ENCODE data around the gene CENPU.

Gene CENPU

DNA sequence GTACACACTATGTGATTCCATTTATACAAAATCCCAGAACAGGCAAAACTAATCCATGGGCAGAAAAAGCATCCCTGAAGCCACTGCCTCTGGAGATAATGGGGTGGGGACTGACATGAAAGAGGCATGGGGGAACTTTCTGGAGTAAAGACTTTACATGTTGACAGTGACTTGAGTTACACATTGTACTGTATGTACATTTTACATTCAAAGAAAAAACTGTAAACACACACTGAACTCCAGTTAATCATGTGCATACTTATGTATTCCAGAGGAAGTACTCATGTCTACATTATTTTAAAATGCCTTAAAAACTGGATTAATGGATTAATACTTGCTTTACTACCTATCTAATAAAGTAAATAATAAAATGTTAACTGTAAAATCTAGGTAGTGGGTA is 21.6 kb downstream of the CENPU start:
- peaks cover 65% of the 10 kb centered on the region for H3K36me3 ChIP-seq (ENCODE audit: control insufficient read depth, insufficient read depth, low read length)
- H3K4me1 ChIP-seq (ENCODE audit: control insufficient read depth, insufficient read depth, low read length, poor library complexity, severe bottlenecking), result peaks cover under 1% of the 10 kb centered on the region
- H3K27ac ChIP-seq (ENCODE audit: low read depth, low read length, severe bottlenecking), result no peak overlapping the region
- H3K4me3 ChIP-seq (ENCODE audit: extremely low read depth, insufficient read depth, low read length, poor library complexity, severe bottlenecking), result no peak overlapping the region
- H3K9me3 ChIP-seq (ENCODE audit: control insufficient read depth, low read length), result no peaks in the 10 kb centered on the region

DNA sequence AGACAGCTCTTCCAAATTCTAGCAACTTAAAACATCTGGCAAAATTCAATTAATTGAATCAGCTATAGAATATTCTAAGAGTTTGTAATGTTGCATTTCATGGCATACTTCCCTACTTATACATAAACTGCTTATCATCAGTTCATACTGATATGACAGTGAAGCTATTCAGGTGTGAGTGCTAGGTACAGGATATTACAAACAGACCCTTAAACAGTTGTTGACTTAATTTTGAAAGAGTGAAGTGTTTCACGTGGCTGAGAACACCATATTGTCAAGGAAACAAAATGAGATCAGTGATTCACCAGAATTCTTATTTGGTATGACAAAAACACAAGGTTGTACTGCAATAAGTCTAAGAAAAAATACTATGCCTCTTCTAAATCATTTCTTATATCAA is 27.4 kb downstream of the CENPU start:
- Histone ChIP-seq H3K27ac (ENCODE audit: low read depth, low read length, severe bottlenecking) (no peak overlapping the region), H3K4me3 (ENCODE audit: extremely low read depth, insufficient read depth, low read length, poor library complexity, severe bottlenecking) (no peak overlapping the region), H3K4me1 (ENCODE audit: control insufficient read depth, insufficient read depth, low read length, poor library complexity, severe bottlenecking) (peaks cover 2% of the 10 kb centered on the region), H3K36me3 (ENCODE audit: control insufficient read depth, insufficient read depth, low read length) (peaks cover 70% of the 10 kb centered on the region), H3K9me3 (ENCODE audit: control insufficient read depth, low read length) (no peaks in the 10 kb centered on the region)
- WGBS, 2 experiments (ENCODE audit: insufficient coverage in 2 of 2), result no CpG with 5 or more reads among the region's 1 CpG

DNA sequence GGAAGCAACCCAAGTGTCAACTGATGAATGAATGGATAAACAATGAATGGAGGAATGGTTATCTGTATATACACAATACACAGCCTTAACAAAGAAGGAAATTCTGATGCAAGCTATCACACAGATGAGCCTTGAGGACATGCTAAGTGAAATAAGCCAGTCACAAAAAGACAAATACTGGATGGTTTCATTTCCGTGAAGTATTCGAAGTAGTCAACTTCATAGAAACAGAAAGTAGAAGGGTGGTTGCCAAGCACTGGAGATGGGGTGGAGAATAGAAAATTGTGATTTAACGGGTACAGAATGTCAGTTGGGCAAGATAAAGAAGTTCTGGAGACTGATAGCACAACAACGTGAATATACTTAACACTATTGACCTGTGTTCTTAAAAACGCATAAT is 28.2 kb downstream of the CENPU start:
- no peaks in the 10 kb centered on the region for H3K9me3 ChIP-seq (ENCODE audit: control insufficient read depth, low read length)

DNA sequence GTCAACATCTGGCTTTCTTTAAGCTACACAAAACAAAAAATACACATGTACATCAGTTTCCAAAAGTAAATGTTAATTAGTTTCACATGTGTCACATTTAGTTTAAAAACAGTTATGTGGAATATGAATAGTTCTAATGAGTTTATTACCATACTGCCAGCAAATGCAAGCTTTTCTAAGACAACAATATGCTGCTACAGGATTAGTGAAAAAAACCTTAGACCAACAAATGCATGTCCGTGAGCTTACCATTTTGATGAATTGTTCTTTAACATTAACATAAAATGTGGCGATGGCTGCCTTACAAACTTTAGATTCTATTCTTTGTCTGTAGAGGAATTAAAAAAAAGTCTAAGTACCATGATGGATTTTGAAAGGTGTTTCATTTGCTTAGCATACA is 31.8 kb downstream of the CENPU start:
- Histone ChIP-seq H3K4me3 (ENCODE audit: extremely low read depth, insufficient read depth, low read length, poor library complexity, severe bottlenecking) (no peak overlapping the region), H3K36me3 (ENCODE audit: control insufficient read depth, insufficient read depth, low read length) (peaks cover 68% of the 10 kb centered on the region), H3K9me3 (ENCODE audit: control insufficient read depth, low read length) (no peaks in the 10 kb centered on the region), H3K4me1 (ENCODE audit: control insufficient read depth, insufficient read depth, low read length, poor library complexity, severe bottlenecking) (no peaks in the 10 kb centered on the region), H3K27ac (ENCODE audit: low read depth, low read length, severe bottlenecking) (no peak overlapping the region)
- whole genome bisulfite sequencing, 2 experiments (ENCODE audit: insufficient coverage in 2 of 2), result no CpG with 5 or more reads among the region's 2 CpGs

More for the DNA sequence above, 28.2 kb downstream of the CENPU start:
- Histone ChIP-seq H3K4me1 (ENCODE audit: control insufficient read depth, insufficient read depth, low read length, poor library complexity, severe bottlenecking) (peaks cover 2% of the 10 kb centered on the region), H3K4me3 (ENCODE audit: extremely low read depth, insufficient read depth, low read length, poor library complexity, severe bottlenecking) (no peak overlapping the region), H3K27ac (ENCODE audit: low read depth, low read length, severe bottlenecking) (no peak overlapping the region), H3K36me3 (ENCODE audit: control insufficient read depth, insufficient read depth, low read length) (peaks cover 71% of the 10 kb centered on the region)
- 100% methylated on average over 2 of the region's 5 CpGs for WGBS, 2 experiments (ENCODE audit: insufficient coverage in 2 of 2)

DNA sequence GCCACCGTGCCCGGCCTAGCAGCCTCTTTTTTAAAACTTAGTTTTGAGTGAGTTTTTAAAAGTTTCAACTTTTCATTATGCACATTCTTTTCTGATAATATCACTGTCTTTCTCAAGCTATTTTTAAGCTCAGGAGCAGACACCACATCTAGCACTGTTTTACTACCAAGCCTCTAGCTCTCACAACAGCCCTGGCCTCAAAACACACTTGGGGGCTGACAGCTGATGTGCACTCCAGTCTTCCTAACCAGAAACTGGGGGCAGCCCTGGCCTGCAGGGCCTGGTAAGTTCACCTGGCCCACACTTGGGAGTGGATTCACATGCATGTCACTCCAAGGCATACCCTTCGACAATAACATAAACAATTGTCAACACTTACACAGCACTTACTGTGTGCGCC is 34.0 kb downstream of the CENPU start:
- Histone ChIP-seq H3K9me3 (ENCODE audit: control insufficient read depth, low read length) (no peaks in the 10 kb centered on the region), H3K27ac (ENCODE audit: low read depth, low read length, severe bottlenecking) (no peak overlapping the region), H3K4me3 (ENCODE audit: extremely low read depth, insufficient read depth, low read length, poor library complexity, severe bottlenecking) (no peak overlapping the region), H3K4me1 (ENCODE audit: control insufficient read depth, insufficient read depth, low read length, poor library complexity, severe bottlenecking) (no peaks in the 10 kb centered on the region), H3K36me3 (ENCODE audit: control insufficient read depth, insufficient read depth, low read length) (peaks cover 70% of the 10 kb centered on the region)
- 95% methylated on average over 3 of the region's 4 CpGs; no CpG with 5 or more reads in 1 of the 2 experiments for WGBS, 2 experiments (ENCODE audit: insufficient coverage in 2 of 2)

DNA sequence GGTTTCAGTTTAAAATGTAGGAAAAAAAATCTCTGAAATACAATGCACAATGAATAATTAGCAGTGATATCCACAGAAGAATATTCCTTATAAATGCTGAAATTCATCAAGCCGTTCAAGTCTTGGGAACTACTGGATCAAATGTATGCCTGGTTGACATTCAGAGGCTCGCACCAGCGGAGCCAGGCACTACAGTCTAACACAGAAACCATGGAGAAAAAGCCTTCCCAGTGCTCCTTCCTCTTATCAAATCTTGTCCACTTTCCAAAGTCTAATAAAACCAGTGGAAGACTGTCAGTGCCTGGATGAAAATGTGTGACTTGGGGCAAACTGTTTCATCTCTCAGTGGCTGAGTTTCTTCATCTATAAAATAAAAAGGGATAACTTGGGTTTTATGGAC is 35.9 kb downstream of the CENPU start:
- Histone ChIP-seq H3K9me3 (ENCODE audit: control insufficient read depth, low read length) (no peaks in the 10 kb centered on the region), H3K36me3 (ENCODE audit: control insufficient read depth, insufficient read depth, low read length) (peaks cover 66% of the 10 kb centered on the region), H3K4me3 (ENCODE audit: extremely low read depth, insufficient read depth, low read length, poor library complexity, severe bottlenecking) (no peak overlapping the region), H3K27ac (ENCODE audit: low read depth, low read length, severe bottlenecking) (no peak overlapping the region), H3K4me1 (ENCODE audit: control insufficient read depth, insufficient read depth, low read length, poor library complexity, severe bottlenecking) (no peaks in the 10 kb centered on the region)
- 92% methylated on average over 3 of the region's 3 CpGs; no CpG with 5 or more reads in 1 of the 2 experiments for WGBS, 2 experiments (ENCODE audit: insufficient coverage in 2 of 2)

DNA sequence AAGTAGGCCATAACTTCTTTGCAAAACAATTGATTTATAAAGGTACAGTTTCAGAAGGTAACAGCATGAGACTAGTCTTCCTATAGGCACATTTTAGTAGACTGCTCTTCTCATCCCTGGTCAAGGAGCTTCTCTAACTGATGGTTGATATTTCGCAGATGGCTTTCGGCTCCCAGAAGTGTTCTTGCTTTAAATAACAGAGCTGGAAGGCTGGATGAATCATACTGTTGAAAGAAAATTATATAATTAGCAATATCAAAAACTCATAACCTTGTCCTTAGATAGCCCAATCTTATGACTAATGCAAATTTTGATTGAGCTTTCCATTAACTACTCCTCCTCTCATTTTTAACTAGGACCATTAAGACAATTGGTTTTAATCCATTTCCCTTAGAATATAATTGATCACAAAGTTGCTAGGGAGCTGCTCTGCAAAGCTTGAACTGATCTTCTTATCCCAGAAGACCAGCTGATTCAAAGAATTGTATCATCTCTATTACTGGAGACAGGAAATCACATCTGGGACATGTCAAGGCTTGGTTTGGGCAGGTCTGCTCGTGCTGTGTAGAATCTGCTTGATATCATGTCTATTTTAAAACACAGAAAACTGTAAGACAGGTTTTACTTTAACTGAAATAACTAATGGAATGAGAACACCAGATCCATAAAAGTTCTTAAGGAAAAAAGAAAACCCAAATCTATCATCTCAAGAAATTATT is 38.6 kb downstream of the CENPU start:
- no CpG with 5 or more reads among the region's 3 CpGs for whole genome bisulfite sequencing, 2 experiments (ENCODE audit: insufficient coverage in 2 of 2)
- Histone ChIP-seq H3K9me3 (ENCODE audit: control insufficient read depth, low read length) (no peaks in the 10 kb centered on the region), H3K4me1 (ENCODE audit: control insufficient read depth, insufficient read depth, low read length, poor library complexity, severe bottlenecking) (no peaks in the 10 kb centered on the region), H3K4me3 (ENCODE audit: extremely low read depth, insufficient read depth, low read length, poor library complexity, severe bottlenecking) (no peak overlapping the region), H3K27ac (ENCODE audit: low read depth, low read length, severe bottlenecking) (no peak overlapping the region), H3K36me3 (ENCODE audit: control insufficient read depth, insufficient read depth, low read length) (peaks cover 51% of the 10 kb centered on the region)

DNA sequence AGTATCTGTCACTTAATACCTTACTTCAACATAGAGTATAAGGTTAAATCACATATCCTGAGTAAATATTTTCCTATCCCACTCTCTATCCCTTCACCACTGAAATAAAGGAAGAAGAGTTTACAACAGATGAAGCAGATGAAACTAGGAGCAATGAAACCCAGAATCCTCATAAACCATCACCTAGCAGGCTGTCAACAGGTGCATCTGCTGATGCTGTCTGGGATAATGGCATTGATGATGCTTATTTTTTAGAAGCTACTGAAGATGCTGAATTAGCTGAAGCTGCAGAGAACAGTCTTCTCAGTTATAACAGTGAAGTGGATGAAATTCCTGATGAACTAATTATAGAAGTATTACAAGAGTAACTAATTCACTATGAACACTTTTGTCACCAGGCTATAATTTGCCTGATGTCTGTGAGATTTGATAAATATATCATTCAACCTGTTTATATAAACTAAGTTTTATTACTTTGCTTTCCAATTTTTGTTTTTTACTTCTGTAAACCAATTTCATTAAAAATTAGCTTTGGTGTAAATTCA is 39.4 kb downstream of the CENPU start:
- H3K4me1 ChIP-seq (ENCODE audit: control insufficient read depth, insufficient read depth, low read length, poor library complexity, severe bottlenecking), result no peaks in the 10 kb centered on the region
- H3K27ac ChIP-seq (ENCODE audit: low read depth, low read length, severe bottlenecking), result no peak overlapping the region
- no peaks in the 10 kb centered on the region for H3K9me3 ChIP-seq (ENCODE audit: control insufficient read depth, low read length)
- H3K36me3 ChIP-seq (ENCODE audit: control insufficient read depth, insufficient read depth, low read length), result peaks cover 42% of the 10 kb centered on the region
- no peak overlapping the region for H3K4me3 ChIP-seq (ENCODE audit: extremely low read depth, insufficient read depth, low read length, poor library complexity, severe bottlenecking)

DNA sequence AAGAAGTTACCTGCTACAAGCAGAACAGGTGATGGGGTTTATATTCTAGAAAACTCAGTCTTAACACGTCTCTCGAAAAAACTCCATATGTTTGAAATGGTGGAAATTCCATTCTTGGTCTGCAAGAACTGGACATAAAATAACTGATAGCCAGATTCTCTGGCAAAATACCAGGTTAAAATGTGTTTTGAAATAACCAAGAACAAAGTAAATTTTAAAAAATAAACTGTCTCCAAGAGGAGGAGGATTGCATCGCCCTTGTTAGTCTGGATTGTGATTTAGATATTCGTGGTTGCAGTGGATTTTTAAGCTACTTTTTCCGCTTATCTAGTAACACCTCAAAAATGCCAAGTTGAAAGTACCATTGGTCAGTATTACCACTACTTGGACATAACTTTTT is 40.8 kb downstream of the CENPU start:
- Histone ChIP-seq H3K27ac (ENCODE audit: low read depth, low read length, severe bottlenecking) (no peak overlapping the region), H3K9me3 (ENCODE audit: control insufficient read depth, low read length) (no peaks in the 10 kb centered on the region), H3K4me1 (ENCODE audit: control insufficient read depth, insufficient read depth, low read length, poor library complexity, severe bottlenecking) (no peaks in the 10 kb centered on the region), H3K36me3 (ENCODE audit: control insufficient read depth, insufficient read depth, low read length) (peaks cover 39% of the 10 kb centered on the region), H3K4me3 (ENCODE audit: extremely low read depth, insufficient read depth, low read length, poor library complexity, severe bottlenecking) (no peak overlapping the region)
- WGBS, 2 experiments (ENCODE audit: insufficient coverage in 2 of 2), result 83 to 100% methylated on average over 2 to 3 of the region's 5 CpGs

DNA sequence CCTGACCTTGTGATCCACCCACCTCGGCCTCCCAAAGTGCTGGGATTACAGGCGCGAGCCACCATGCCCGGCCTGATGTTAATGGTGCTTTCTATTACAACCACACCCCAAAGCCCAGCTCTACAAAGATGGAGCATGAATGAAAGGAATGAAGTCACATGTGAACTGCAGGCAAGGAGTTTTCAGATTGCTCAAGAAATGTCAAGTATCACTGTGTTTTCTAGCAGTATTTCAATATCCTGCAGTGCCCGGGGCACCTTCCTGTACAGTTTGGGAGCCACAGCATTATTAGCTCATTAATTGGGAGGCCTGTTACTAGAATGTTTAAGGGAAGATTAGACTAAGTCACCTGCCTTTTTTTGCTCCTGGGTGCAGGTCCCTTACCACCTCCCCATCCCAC is 44.2 kb downstream of the CENPU start:
- Histone ChIP-seq H3K27ac (ENCODE audit: low read depth, low read length, severe bottlenecking) (no peak overlapping the region), H3K4me1 (ENCODE audit: control insufficient read depth, insufficient read depth, low read length, poor library complexity, severe bottlenecking) (no peaks in the 10 kb centered on the region), H3K36me3 (ENCODE audit: control insufficient read depth, insufficient read depth, low read length) (peaks cover 16% of the 10 kb centered on the region), H3K4me3 (ENCODE audit: extremely low read depth, insufficient read depth, low read length, poor library complexity, severe bottlenecking) (no peak overlapping the region), H3K9me3 (ENCODE audit: control insufficient read depth, low read length) (no peaks in the 10 kb centered on the region)
- WGBS, 2 experiments (ENCODE audit: insufficient coverage in 2 of 2), result 100% methylated on average over 1 of the region's 5 CpGs; no CpG with 5 or more reads in 1 of the 2 experiments

DNA sequence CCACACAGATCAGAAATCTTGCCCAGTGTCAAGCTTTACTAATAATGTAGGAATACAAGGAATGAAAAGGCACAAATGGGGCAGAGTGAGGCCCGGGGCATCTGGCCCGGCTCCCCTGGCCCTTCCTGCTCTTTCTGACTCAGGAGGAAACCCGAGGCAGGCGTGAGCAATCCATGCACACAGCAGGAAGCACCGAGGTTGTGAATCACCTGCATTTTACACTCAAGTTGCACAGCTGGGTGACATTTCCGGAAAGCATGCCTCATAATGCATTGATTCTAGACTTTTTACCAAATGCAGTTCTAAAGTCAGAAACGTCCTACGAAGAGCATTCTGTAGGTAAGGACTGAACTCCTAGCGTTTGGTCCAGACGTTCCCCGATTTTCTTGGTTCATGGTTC is 45.4 kb downstream of the CENPU start:
- Histone ChIP-seq H3K27ac (ENCODE audit: low read depth, low read length, severe bottlenecking) (peak overlapping the region; percentile 24), H3K4me3 (ENCODE audit: extremely low read depth, insufficient read depth, low read length, poor library complexity, severe bottlenecking) (no peak overlapping the region), H3K36me3 (ENCODE audit: control insufficient read depth, insufficient read depth, low read length) (peaks cover 5% of the 10 kb centered on the region), H3K4me1 (ENCODE audit: control insufficient read depth, insufficient read depth, low read length, poor library complexity, severe bottlenecking) (no peaks in the 10 kb centered on the region), H3K9me3 (ENCODE audit: control insufficient read depth, low read length) (no peaks in the 10 kb centered on the region)
- 27 to 28% methylated on average over 8 to 11 of the region's 11 CpGs for WGBS, 2 experiments (ENCODE audit: insufficient coverage in 2 of 2)

Data from mesodermal cell (in vitro differentiated cells).